ENCODE results near the gene MRE11. TPM values are rescaled to one million over a fixed set of nuclear protein-coding genes. Genes with fewer than 3 reads are reported as not detected.

The MRE11 gene
- total RNA-seq, 4 donors from 2014 or later, result 9.0 to 18.3 (median 12.1) TPM

DNA sequence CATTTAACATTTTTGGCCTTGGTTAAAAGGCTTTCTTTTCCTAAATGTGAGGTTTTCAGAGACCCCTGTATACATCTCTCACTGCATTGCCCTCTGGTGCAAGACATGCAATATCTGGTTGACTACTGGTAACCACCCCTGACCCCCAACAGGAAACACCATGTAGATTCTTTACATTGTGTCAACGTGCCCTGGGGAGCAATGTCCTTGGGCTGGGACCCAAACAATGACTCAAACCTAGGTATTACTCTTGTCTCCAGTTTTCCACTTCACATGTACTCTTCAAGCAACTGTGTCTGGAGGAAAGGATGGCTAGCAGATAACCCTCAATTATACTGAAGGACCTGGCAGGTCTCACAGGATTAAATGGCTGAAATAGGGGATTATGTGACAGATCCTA is 91.3 kb downstream of the MRE11 start:
- H3K27me3 ChIP-seq, result peaks cover 4 to 62% (median 10%) of the 10 kb centered on the region in 4 donors
- H3K9me3 ChIP-seq, result no peaks in the 10 kb centered on the region
- H3K36me3 ChIP-seq, result no peaks in the 10 kb centered on the region
- WGBS, 2 donors, result 0% methylated on average over 1 of the region's 1 CpG
- intact Hi-C loops (cut with DNase I), result no loop called here
- H3K27ac ChIP-seq, result no peak overlapping the region
- no peak for TF ChIP-seq POLR2A (IDR thresholded peaks at IDR 0.05)
- TF ChIP-seq, protein P1, sequence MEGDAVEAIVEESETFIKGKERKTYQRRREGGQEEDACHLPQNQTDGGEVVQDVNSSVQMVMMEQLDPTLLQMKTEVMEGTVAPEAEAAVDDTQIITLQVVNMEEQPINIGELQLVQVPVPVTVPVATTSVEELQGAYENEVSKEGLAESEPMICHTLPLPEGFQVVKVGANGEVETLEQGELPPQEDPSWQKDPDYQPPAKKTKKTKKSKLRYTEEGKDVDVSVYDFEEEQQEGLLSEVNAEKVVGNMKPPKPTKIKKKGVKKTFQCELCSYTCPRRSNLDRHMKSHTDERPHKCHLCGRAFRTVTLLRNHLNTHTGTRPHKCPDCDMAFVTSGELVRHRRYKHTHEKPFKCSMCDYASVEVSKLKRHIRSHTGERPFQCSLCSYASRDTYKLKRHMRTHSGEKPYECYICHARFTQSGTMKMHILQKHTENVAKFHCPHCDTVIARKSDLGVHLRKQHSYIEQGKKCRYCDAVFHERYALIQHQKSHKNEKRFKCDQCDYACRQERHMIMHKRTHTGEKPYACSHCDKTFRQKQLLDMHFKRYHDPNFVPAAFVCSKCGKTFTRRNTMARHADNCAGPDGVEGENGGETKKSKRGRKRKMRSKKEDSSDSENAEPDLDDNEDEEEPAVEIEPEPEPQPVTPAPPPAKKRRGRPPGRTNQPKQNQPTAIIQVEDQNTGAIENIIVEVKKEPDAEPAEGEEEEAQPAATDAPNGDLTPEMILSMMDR (IDR thresholded peaks at IDR 0.05), result no peak
- DNase-seq, result no peak
- H3K4me1 ChIP-seq, result peaks cover 8 to 16% (median 10%) of the 10 kb centered on the region in 3 donors
- H3K4me3 ChIP-seq, result no peak overlapping the region

DNA sequence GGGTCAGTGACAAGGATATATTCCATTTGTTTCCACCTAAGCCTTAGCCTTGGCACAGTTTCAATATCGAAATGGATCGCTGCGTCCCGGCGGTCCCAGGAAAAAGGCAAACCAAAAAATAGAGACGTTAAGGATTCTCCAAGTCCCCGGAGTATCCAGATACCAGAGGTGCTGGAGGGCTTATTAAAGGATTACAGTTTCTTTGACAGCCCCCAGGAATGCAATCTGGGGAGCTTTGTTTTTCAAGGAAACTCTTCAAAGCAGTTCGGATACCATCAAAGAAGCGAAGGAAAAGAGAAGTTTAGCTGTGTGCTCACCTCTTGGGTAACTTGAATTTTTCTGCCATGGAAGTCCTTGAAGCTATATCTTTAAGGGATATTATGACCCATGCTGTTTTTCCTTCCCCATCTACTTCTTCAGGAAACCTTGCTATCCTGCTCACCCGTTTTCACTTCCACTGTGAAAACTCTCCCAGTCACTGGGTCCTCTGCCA is 91.8 kb downstream of the MRE11 start:
- H3K27me3 ChIP-seq, result peaks cover 4 to 62% (median 10%) of the 10 kb centered on the region in 4 donors
- no peaks in the 10 kb centered on the region for H3K9me3 ChIP-seq
- peak overlapping the region in 2 of 4 donors; percentile 35 to 53 for H3K4me3 ChIP-seq
- TF ChIP-seq, protein P1 (IDR thresholded peaks at IDR 0.05), result no peak
- TF ChIP-seq POLR2A (IDR thresholded peaks at IDR 0.05), result no peak
- H3K36me3 ChIP-seq, result no peaks in the 10 kb centered on the region
- peaks cover 8 to 16% (median 10%) of the 10 kb centered on the region in 3 donors for H3K4me1 ChIP-seq
- intact Hi-C loops (cut with DNase I), result no loop called here
- DNase-seq, result no peak
- WGBS, 2 donors, result 23 to 28% methylated on average over 10 of the region's 10 CpGs
- H3K27ac ChIP-seq, result no peak overlapping the region

DNA sequence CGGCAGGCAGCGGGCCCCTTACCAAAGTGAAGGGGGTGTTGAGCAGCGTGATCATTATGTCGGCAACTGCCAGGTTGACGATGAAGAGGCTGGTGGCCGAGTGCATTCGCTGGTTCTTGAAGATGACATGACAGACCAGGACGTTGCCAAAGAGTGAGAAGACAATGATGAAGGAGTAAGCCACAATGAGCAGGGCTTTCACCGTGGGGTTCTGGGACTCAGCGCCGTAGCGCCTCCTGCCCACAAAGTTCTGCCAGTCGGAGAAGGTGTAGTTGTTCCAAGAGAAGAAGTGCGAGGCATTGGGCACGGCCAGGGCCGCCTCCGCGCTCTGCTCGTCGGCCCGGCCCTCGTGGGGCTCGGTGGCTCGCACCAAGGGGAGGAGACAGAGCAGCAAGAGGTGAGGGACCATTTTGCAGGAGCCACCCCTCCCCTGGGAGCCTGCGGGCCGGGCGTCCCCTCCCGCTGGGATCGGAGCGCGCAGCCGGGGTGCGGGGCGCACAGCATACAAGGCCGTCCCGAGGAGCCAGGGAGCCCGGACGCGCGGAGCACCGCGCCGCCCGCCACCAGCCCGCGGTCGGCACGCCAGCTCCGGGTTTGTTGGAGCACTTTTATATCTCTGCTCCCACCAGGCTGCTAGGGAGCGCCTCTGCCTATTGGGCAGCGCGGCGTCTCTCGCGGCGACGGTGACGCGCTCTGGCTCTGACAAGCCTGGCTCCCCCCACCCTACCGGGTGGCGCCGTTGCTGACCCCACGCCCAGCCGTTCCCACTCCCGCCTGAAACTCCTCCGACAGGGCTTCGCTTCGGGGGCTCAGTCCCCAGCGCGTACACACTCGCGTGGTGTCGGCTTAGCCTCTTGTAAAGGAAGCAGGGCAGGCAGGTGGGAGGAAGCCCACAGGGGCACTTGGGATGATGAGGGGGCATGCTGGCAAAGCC is 92.5 kb downstream of the MRE11 start, which contains the start of gene GPR83:
Gene GPR83, minus strand, starts transcription at position 581 of the 934 bp plus-strand sequence. Its CDS starts 172 bp downstream, at position 409.
- 8% methylated on average over 20 to 23 of the region's 73 CpGs for WGBS, 2 donors

DNA sequence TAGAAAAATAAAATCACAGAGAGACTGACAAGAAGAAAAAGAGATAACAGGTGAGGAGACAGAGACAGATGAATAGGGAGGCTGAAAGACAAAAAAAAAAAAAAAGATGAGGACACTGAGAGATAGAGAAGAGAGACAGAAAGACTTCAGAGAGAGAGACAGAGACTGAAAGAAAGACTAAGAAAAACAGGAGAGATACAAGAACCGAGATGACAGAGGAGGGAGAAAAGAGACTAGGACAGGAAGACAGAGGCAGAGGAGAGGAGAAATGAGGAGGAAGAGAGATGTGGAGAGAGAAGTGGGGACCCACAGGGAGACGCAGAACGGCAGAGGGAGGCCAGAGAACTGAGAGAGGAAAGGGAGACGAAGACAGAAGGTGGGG is 93.2 kb downstream of the MRE11 start:
- Histone ChIP-seq H3K4me3 (no peak overlapping the region), H3K27me3 (peaks cover 4 to 62% (median 10%) of the 10 kb centered on the region in 4 donors), H3K27ac (no peak overlapping the region), H3K36me3 (no peaks in the 10 kb centered on the region), H3K4me1 (peaks cover 8 to 16% (median 10%) of the 10 kb centered on the region in 3 donors), H3K9me3 (no peaks in the 10 kb centered on the region)
- TF ChIP-seq, protein P1 (IDR thresholded peaks at IDR 0.05), result no peak
- no peak for TF ChIP-seq POLR2A (IDR thresholded peaks at IDR 0.05)
- 22 to 29% methylated on average over 4 of the region's 4 CpGs for WGBS, 2 donors
- no peak for DNase-seq
- intact Hi-C loops (cut with DNase I), result no loop called here

More for the DNA sequence above, 92.5 kb downstream of the MRE11 start, which contains the start of gene GPR83:
- intact Hi-C loops (cut with DNase I), result no loop called here
- no peak for DNase-seq
- Histone ChIP-seq H3K4me1 (peaks cover 8 to 16% (median 10%) of the 10 kb centered on the region in 3 donors), H3K27ac (no peak within 1 kb of the TSS), H3K36me3 (no peaks in the 10 kb centered on the region), H3K4me3 (peak within 1 kb of the TSS; percentile 16 to 53 (median 30)), H3K9me3 (no peaks in the 10 kb centered on the region), H3K27me3 (peaks cover 4 to 62% (median 10%) of the 10 kb centered on the region in 4 donors)
- TF ChIP-seq POLR2A (IDR thresholded peaks at IDR 0.05), result no peak
- TF ChIP-seq, protein P1 (IDR thresholded peaks at IDR 0.05), result no peak

DNA sequence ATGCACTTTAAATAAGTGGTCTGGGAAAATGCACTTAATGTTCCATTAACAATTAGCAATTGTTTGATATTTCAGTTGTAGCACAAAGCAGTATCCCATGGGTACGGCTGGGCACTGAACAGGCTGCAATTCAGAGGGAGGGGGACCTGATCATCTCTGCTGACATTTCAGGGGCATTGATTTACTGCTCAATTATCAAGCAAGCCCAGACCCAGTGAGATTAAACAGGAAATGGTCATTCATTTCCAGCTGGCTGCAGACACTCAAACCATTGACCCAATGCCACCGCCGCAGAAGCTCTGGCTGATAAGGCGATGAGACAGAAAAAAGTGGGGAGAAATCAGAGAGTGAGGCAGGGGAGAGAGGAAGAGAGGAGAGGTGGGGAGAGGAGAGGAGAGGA is 93.6 kb downstream of the MRE11 start:
- Histone ChIP-seq H3K9me3 (no peaks in the 10 kb centered on the region), H3K27ac (no peak overlapping the region), H3K27me3 (peaks cover 4 to 62% (median 10%) of the 10 kb centered on the region in 4 donors), H3K4me3 (no peak overlapping the region), H3K36me3 (no peaks in the 10 kb centered on the region), H3K4me1 (peaks cover 8 to 16% (median 10%) of the 10 kb centered on the region in 3 donors)
- WGBS, 2 donors, result 65 to 75% methylated on average over 3 to 4 of the region's 4 CpGs
- intact Hi-C loops (cut with DNase I), result no loop called here
- DNase-seq, result no peak
- no peak for TF ChIP-seq POLR2A (IDR thresholded peaks at IDR 0.05)
- TF ChIP-seq, protein P1 (IDR thresholded peaks at IDR 0.05), result no peak
